ENCODE results near the gene MRPL20.

DNA sequence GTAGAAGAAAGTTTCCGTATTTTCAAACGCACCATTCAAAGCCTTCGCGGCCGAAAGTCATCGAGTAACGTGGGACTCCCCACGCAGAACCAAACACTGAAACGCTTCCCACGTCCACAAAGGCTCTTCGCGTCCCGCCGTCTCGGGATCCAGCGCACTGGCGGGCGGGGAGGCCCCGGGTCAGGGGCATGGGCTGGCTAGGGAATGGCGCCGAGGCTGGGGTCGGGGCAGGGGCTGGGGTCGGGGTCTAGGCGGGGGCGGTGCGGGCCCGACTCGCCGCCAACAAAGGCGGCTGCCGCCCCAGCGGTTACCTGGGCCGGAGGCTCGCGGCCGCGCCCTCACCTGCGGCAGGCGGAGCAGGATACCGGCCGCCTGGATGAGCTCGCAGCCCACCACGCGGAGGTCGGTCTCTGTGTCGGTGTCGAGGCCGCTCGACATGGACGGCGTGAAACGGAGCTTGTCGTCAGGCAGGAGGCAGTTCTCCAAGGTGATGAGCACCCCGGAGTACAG is 8.4 kb downstream of the MRPL20 start:
- TF ChIP-seq, protein P1, sequence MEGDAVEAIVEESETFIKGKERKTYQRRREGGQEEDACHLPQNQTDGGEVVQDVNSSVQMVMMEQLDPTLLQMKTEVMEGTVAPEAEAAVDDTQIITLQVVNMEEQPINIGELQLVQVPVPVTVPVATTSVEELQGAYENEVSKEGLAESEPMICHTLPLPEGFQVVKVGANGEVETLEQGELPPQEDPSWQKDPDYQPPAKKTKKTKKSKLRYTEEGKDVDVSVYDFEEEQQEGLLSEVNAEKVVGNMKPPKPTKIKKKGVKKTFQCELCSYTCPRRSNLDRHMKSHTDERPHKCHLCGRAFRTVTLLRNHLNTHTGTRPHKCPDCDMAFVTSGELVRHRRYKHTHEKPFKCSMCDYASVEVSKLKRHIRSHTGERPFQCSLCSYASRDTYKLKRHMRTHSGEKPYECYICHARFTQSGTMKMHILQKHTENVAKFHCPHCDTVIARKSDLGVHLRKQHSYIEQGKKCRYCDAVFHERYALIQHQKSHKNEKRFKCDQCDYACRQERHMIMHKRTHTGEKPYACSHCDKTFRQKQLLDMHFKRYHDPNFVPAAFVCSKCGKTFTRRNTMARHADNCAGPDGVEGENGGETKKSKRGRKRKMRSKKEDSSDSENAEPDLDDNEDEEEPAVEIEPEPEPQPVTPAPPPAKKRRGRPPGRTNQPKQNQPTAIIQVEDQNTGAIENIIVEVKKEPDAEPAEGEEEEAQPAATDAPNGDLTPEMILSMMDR (IDR thresholded peaks at IDR 0.05; ENCODE audit: extremely low read depth in 1 of 2, insufficient read depth in 1 of 2, low read depth in 1 of 2, low read length in 2 of 2): no peak
- no peak for TF ChIP-seq POLR2A (IDR thresholded peaks at IDR 0.05; ENCODE audit: low read depth, low read length)
- TF ChIP-seq, protein P2, sequence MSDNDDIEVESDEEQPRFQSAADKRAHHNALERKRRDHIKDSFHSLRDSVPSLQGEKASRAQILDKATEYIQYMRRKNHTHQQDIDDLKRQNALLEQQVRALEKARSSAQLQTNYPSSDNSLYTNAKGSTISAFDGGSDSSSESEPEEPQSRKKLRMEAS (IDR thresholded peaks at IDR 0.05; ENCODE audit: insufficient read depth, insufficient read length): no peak
